ENCODE data around the gene ANKRD12.
"Not testable (repeated sequence)": the region's sequence is repeated elsewhere in the genome, so short reads cannot be mapped to it uniquely, and the experiment has no call there.

Gene ANKRD12

GRCh38 chr18:9147440-9148202 lies 11.0 kb downstream of the ANKRD12 start:
- peak; percentile 53 for DNase-seq (ENCODE audit: low spot score)

GRCh38 chr18:9148203-9148552 lies 11.6 kb downstream of the ANKRD12 start:
- DNase-seq (ENCODE audit: low spot score) = no peak

GRCh38 chr18:9150121-9150520 lies 13.5 kb downstream of the ANKRD12 start:
- no peak for DNase-seq (ENCODE audit: low spot score)

GRCh38 chr18:9153256-9153655 lies 16.7 kb downstream of the ANKRD12 start:
- DNase-seq (ENCODE audit: low spot score) = no peak

GRCh38 chr18:9156604-9157249 lies 20.1 kb downstream of the ANKRD12 start:
- no peak for DNase-seq (ENCODE audit: low spot score)

- no peak for DNase-seq (ENCODE audit: low spot score)
These were observed 21.2 kb downstream of the ANKRD12 start for GRCh38 chr18:9157806-9158205.

- no peak for DNase-seq (ENCODE audit: low spot score)
These were observed 23.4 kb downstream of the ANKRD12 start for GRCh38 chr18:9160014-9160413.

- not testable (repeated sequence) for DNase-seq (ENCODE audit: low spot score)
These were observed 26.1 kb downstream of the ANKRD12 start for GRCh38 chr18:9162663-9163062.

- not testable (repeated sequence) for DNase-seq (ENCODE audit: low spot score)
These were observed 27.6 kb downstream of the ANKRD12 start for GRCh38 chr18:9164149-9164548.

GRCh38 chr18:9165883-9166282 lies 29.3 kb downstream of the ANKRD12 start:
- DNase-seq (ENCODE audit: low spot score) = not testable (repeated sequence)

GRCh38 chr18:9169515-9169914 lies 32.9 kb downstream of the ANKRD12 start:
- DNase-seq (ENCODE audit: low spot score) = not testable (repeated sequence)

- DNase-seq (ENCODE audit: low spot score) = not testable (repeated sequence)
These were observed 35.3 kb downstream of the ANKRD12 start for GRCh38 chr18:9171919-9172318.

GRCh38 chr18:9172506-9173127 lies 36.0 kb downstream of the ANKRD12 start:
- no peak for DNase-seq (ENCODE audit: low spot score)

- no peak for DNase-seq (ENCODE audit: low spot score)
These were observed 37.2 kb downstream of the ANKRD12 start for GRCh38 chr18:9173770-9174233.

- DNase-seq (ENCODE audit: low spot score) = no peak
These were observed 37.7 kb downstream of the ANKRD12 start for GRCh38 chr18:9174302-9174701.

GRCh38 chr18:9175115-9175514 lies 38.5 kb downstream of the ANKRD12 start:
- DNase-seq (ENCODE audit: low spot score) = no peak

- no peak for DNase-seq (ENCODE audit: low spot score)
These were observed 40.5 kb downstream of the ANKRD12 start for GRCh38 chr18:9177031-9177430.

GRCh38 chr18:9177466-9177865 lies 40.9 kb downstream of the ANKRD12 start:
- no peak for DNase-seq (ENCODE audit: low spot score)

GRCh38 chr18:9178557-9178956 lies 42.0 kb downstream of the ANKRD12 start:
- DNase-seq (ENCODE audit: low spot score) = no peak

GRCh38 chr18:9181275-9181674 lies 44.7 kb downstream of the ANKRD12 start:
- DNase-seq (ENCODE audit: low spot score) = no peak

- no peak for DNase-seq (ENCODE audit: low spot score)
These were observed 46.3 kb downstream of the ANKRD12 start for GRCh38 chr18:9182852-9183399.

- DNase-seq (ENCODE audit: low spot score) = no peak
These were observed 48.5 kb downstream of the ANKRD12 start for GRCh38 chr18:9184998-9185613.

Data from AG08396 (cell line).